Measurements from ENCODE around the gene PELI1. TPM values are rescaled to one million over a fixed set of nuclear protein-coding genes. Genes with fewer than 3 reads are reported as not detected.
"Not testable (repeated sequence)": the region's sequence is repeated elsewhere in the genome, so short reads cannot be mapped to it uniquely, and the experiment has no call there.

PELI1 gene
- total RNA-seq, 1 experiment from 2014 or later, result 2.6 TPM

DNA sequence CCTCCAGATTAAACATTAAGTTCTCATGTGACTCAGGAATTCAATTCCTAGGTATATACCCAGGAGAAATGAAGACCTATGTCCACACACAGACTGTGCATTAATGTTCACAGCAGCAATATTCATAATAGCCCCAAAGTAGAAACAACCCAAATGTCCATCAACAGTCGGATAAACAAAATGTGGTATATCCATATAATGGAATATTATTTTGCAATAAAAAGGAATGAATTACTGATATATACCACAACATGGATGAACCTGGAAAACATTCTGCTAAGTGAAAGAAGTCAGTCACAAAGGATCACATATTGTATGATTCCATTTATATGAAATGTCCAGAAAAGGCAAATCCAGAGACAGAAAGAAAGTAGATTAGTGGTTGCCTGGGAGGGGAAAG, 20.5 kb downstream of the PELI1 start:
- DNase-seq (ENCODE audit: low read depth), result no peak

DNA sequence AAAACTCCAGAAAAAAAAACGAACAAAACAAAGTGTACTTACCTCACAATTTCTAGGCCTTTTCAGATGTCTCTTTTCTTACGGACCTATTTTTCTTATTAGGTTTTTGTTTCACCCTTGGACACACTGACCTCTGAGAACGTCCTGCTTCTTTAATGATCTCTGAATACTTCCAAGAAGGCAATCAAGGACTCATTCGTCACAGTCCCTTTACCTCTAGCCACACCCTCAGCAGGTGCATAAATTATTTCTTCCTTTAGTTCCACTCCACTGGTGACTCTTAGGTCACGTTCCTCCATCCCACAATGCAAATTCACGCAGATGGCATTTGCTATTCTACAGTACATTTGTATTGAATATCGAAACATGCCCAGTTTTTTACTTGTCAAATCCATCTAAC, 21.9 kb downstream of the PELI1 start:
- no peak for DNase-seq (ENCODE audit: low read depth)

- DNase-seq (ENCODE audit: low read depth), result no peak
These were observed 23.3 kb downstream of the PELI1 start for GRCh38 chr2:64120928-64121327.

DNA sequence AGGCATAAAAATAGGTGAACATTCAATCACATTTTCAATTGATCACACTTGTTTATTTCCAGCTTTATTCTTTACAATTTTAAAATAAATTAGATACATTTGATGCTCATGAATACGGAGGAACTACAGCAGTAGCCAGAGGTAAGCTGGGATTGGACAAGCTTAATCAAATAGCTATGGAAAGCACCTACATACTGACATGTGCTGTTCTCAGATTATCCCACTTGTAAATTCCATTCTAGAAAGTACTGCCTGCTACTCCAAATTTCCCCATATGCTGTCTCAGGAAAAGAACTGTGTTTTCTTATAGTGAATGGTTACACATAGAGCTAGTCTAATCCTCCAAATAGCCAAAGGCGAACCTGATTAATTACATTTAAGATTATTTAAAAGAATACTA, 24.2 kb downstream of the PELI1 start:
- DNase-seq (ENCODE audit: low read depth), result no peak

- no peak for DNase-seq (ENCODE audit: low read depth)
These were observed 24.9 kb downstream of the PELI1 start for GRCh38 chr2:64119369-64119768.

DNA sequence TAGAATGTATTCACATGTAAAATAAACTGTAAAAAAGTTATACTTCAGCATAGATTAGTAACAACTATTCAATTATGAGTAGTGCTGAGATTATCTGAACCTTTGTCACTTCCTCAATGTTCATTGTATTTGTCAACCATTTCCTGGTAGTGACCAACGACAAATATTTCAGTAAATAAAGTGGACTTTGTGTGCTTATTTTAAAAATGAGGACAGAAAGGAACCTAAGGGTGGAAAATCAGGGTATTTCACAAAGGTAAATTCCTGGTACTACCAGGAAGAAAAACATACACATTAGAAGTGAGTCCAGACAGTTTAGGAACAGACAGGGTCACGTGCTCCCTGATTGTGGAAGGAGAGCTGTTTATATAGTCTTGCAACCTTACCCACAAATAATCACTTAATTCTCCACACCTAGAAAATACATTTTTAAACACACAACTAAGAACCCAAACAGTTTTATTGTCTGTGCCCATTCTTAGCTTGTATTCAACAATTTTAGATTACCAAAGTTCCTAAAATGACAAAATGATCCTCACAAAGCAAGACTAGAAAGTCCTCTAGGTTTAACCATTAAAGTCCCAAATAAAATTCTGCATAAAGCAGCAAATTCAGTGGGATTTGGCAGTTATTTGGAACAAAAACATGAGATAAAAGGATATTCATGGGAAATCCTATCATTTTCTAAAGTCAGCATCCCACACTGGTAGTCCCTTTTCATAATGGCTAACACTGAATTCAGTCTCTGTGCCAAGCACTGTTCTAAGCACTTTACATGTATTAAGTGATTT, 28.2 kb downstream of the PELI1 start:
- no peak for DNase-seq (ENCODE audit: low read depth)

GRCh38 chr2:64114912-64115277, 29.3 kb downstream of the PELI1 start:
- no peak for DNase-seq (ENCODE audit: low read depth)

- peak; percentile 74 for DNase-seq (ENCODE audit: low read depth)
These were observed 29.9 kb downstream of the PELI1 start for GRCh38 chr2:64114063-64114911.

GRCh38 chr2:64112016-64112415, 32.2 kb downstream of the PELI1 start:
- DNase-seq (ENCODE audit: low read depth), result no peak

DNA sequence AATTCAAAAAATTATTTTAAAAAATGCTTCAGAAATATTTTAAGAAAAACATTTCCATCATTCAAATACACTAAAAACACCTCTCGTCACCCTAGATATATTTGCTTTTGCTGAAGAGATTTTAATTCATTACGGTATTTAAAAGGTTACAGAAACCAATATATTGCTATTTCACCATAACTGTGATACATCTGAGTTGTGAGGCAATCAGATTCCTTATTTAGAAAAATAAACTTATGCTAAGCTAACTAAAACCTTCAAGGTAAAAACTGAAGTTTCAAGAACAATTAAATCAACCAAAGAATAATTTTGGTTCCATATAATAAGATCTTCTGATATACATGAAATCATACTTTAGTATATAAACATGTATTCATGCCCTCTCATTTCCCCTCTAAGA, 32.8 kb downstream of the PELI1 start:
- DNase-seq (ENCODE audit: low read depth), result no peak

DNA sequence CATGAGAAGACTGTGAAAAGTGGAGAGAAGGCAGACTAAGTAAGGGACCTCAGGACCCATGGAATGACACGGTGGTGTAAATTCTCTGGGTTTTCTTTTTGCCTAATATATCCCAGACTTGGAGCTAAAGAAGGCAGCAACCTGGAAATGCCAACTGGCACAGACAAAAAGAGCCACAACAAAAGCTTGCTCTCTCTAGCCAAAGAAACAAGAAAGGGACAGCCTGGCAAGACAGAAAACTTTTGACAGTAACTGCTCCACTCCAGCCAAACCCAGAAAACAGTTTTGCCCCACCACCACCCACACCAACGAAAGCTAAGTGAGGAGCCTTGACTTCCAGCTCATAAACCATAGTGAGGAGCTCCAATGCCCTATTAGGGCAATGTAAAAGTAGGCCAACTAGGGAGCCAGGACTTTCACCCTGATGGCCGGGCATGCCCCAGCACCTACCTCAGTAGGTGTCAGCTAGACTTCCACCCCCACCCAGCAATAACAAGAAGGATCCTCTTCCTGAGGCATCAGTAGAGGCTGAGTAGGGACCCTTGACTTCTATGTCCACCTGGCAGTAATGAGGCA, 35.5 kb downstream of the PELI1 start:
- no peak for DNase-seq (ENCODE audit: low read depth)

DNA sequence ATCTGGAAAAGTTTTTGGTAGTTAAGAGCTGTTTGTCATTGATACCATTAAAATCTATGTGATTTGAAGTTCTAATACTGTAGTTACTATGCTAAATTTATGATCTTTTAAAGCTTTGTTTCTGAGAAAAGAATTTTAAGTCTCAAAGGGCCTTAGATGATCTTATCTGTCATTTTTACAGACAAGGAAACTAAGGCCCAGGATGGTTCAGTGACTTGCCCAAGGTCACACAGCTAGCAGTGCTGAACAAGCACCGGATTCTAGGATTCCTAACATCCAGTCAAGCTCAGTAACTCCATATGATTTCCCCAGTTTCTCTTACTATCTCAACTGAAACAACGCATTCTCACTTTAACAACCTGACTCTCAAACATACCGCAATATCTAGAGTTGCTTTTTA, 37.7 kb downstream of the PELI1 start:
- DNase-seq (ENCODE audit: low read depth), result no peak

- no peak for DNase-seq (ENCODE audit: low read depth)
These were observed 38.4 kb downstream of the PELI1 start for GRCh38 chr2:64105670-64106461.

GRCh38 chr2:64104933-64105332, 39.3 kb downstream of the PELI1 start:
- DNase-seq (ENCODE audit: low read depth), result peak; percentile 41

DNA sequence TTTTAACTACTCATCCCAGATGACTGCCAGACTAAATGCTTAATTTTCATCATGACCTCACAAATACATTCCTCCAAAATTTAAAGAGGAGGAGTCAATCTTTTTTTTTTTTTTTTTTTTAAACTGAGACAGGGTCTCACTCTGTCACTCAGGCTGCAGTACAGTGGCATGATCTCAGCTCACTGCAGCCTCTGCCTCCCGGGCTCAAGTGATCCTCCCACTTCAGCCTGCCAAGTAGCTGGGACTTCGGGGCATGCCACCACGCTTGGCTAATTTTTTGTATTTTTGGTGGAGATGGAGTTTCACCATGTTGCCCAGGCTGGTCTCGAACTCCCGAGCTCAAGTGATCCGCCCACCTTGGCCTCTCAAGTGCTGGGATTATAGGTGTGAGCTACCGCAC, 41.5 kb downstream of the PELI1 start:
- not testable (repeated sequence) for DNase-seq (ENCODE audit: low read depth)

GRCh38 chr2:64101141-64101591, 43.1 kb downstream of the PELI1 start:
- no peak for DNase-seq (ENCODE audit: low read depth)

DNA sequence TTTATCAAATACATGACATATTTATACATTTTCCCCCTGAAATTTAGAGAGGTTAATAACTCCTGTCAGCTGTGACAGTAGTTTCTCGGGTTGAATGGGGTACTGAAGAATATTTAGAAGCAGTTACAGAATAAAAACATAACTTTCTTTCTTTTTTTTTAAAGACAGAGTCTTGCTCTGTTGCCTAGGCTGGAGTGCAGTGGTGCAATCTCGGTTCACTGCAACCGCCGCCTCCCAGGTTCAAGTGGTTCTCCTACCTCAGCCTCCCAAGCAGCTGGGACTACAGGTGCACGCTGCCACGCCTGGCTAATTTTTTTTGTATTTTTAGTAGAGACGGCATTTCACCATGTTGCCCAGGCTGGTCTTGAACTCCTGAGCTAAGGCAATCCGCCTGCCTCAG, 43.6 kb downstream of the PELI1 start:
- not testable (repeated sequence) for DNase-seq (ENCODE audit: low read depth)

GRCh38 chr2:64094663-64095382, 49.4 kb downstream of the PELI1 start:
- no peak for DNase-seq (ENCODE audit: low read depth)

DNA sequence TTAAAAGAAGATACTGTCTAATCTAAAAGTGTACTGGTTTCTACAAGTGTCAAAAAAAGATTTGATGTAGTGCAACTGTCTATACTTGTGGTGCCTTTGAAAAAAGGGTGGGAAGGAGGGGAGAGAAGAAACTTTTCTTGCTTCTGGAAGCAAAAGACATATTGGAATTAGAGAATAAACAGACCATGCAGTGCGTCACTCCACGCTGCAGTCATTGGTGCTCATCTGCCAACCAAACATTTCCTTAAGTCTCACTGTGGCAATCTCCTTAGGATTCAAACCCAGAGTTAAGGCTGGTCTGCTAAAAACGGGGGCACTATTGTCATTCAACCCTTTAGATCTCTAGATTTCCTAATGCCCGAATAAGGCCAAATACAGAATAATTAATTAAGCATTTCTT, 50.9 kb downstream of the PELI1 start:
- no peak for DNase-seq (ENCODE audit: low read depth)

DNA sequence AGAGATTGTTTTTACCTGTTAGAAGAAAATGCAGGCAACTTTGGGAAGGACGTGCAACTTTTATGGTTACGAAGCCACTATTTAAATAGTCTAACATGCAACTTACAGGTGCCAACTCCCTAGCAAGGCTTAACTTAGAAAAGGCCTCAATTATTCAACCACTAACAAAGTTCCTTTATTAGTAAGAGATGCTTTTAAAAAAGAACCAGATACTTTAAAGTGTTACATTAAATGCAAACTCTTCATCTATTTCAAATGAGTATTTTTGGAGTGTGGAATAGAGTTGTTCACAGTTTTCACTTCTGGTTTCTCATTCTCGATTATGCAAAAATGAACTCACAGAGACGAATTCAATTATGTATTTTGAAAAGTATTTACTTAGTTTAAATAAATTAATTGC, 51.7 kb downstream of the PELI1 start:
- no peak for DNase-seq (ENCODE audit: low read depth)

DNA sequence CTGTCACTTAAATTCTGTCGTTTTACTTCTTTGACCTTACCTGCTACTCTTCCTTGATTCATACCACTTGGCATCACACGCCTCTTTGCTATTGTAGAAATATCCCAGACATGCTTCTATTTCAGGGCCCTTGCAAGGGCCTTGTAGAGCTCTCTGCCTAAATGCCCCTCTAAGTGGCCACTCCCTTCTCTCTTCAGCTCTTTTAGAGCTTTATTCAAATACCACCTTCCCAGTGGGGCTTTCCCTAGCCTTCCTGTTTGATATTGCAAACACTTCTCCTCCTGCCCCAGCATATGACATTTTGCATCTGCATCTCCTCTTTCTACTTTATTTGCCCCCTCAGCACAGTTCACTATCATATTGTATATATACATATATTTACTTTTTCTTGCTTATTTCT, 54.0 kb downstream of the PELI1 start:
- no peak for DNase-seq (ENCODE audit: low read depth)
